HFFc6 (cell line): ENCODE results near the gene ADARB1. TPM values are rescaled to one million over a fixed set of nuclear protein-coding genes. Genes with fewer than 3 reads are reported as not detected.

Experiments
- DNase-seq: peaks from one replicate; pipeline ENCODE4 v3.0.0-alpha.2; 2018
- H3K27ac Mint-ChIP-seq: 2 replicates; pipeline ENCODE4 v1.8.0; 2020; ENCODE audit warnings: mild to moderate bottlenecking, mixed read lengths
- H3K27me3 Mint-ChIP-seq: 2 replicates; pipeline ENCODE4 v1.8.0; 2021; ENCODE audit warnings: mild to moderate bottlenecking, moderate library complexity, mixed read lengths; ENCODE audit not compliant: insufficient read depth
- H3K36me3 Mint-ChIP-seq: 2 replicates; pipeline ENCODE4 v1.8.0; 2021; ENCODE audit warnings: low read depth, mixed read lengths
- H3K4me1 Mint-ChIP-seq: 2 replicates; pipeline ENCODE4 v1.8.0; 2020; ENCODE audit warnings: low read depth, mixed read lengths
- H3K4me3 Mint-ChIP-seq: 2 replicates; pipeline ENCODE4 v1.8.0; 2020; ENCODE audit warnings: mild to moderate bottlenecking, moderate library complexity, mixed read lengths
- H3K9me3 Mint-ChIP-seq: 2 replicates; pipeline ENCODE4 v1.8.0; 2020; ENCODE audit warnings: mild to moderate bottlenecking, mixed read lengths
- CTCF ChIP-seq: fragments of 200-600 bp; sonication (generic); IDR thresholded peaks from 2 replicates; pipeline ENCODE4 v1.5.0; 2021; ENCODE audit warnings: antibody characterized with exemption, mild to moderate bottlenecking
- total RNA-seq, 6 experiments: library from RNA; stranded (reverse); fragmentation: NEBNext Ultra II Directional; extraction: Animal tissue kit (Norgen Biotek cat#: 25700); gene quantifications; 2 replicates in 1 of 6; 3 replicates in 5 of 6; pipeline ENCODE4 v1.2.3, GENCODE V29; 2021

ADARB1 gene
- total RNA-seq, 6 experiments from 2014 or later: 1.7 to 3.2 (median 2.2) TPM

GRCh38 chr21:45051580-45052434, 22.6 kb upstream of the ADARB1 start:
- H3K4me3 Mint-ChIP-seq: no peak overlapping the region; the same call in 1 of the 2 replicates
- no peak for TF ChIP-seq CTCF
- no peak overlapping the region for H3K27ac Mint-ChIP-seq
- peaks cover 14% of the 10 kb centered on the region for H3K36me3 Mint-ChIP-seq
- no peak for DNase-seq
- peaks cover 16% of the 10 kb centered on the region for H3K9me3 Mint-ChIP-seq
- peaks cover 25% of the 10 kb centered on the region for H3K4me1 Mint-ChIP-seq
- H3K27me3 Mint-ChIP-seq: peaks cover 53% of the 10 kb centered on the region

GRCh38 chr21:45052960-45053359, 21.4 kb upstream of the ADARB1 start:
- H3K27me3 Mint-ChIP-seq: peaks cover 56% of the 10 kb centered on the region
- no peak overlapping the region for H3K27ac Mint-ChIP-seq
- no peak overlapping the region for H3K4me3 Mint-ChIP-seq
- DNase-seq: no peak
- H3K4me1 Mint-ChIP-seq: peaks cover 25% of the 10 kb centered on the region
- peaks cover 3% of the 10 kb centered on the region; the same call in 1 of the 2 replicates for H3K36me3 Mint-ChIP-seq
- H3K9me3 Mint-ChIP-seq: peaks cover 4% of the 10 kb centered on the region
- TF ChIP-seq CTCF: no peak

GRCh38 chr21:45053561-45054226, 20.7 kb upstream of the ADARB1 start:
- H3K4me1 Mint-ChIP-seq: peaks cover 25% of the 10 kb centered on the region
- no peaks in the 10 kb centered on the region for H3K36me3 Mint-ChIP-seq
- H3K27me3 Mint-ChIP-seq: peaks cover 52% of the 10 kb centered on the region
- H3K4me3 Mint-ChIP-seq: no peak overlapping the region
- no peaks in the 10 kb centered on the region for H3K9me3 Mint-ChIP-seq
- no peak for DNase-seq
- TF ChIP-seq CTCF: no peak
- H3K27ac Mint-ChIP-seq: no peak overlapping the region

GRCh38 chr21:45054227-45054926, 20.0 kb upstream of the ADARB1 start:
- Mint-ChIP-seq H3K27ac (no peak overlapping the region), H3K4me3 (no peak overlapping the region), H3K36me3 (no peaks in the 10 kb centered on the region), H3K27me3 (peaks cover 50% of the 10 kb centered on the region), H3K4me1 (peaks cover 25% of the 10 kb centered on the region), H3K9me3 (no peaks in the 10 kb centered on the region)
- no peak for TF ChIP-seq CTCF
- DNase-seq: no peak

GRCh38 chr21:45054927-45055612, 19.3 kb upstream of the ADARB1 start:
- peaks cover 48% of the 10 kb centered on the region for H3K27me3 Mint-ChIP-seq
- peaks cover 23% of the 10 kb centered on the region for H3K4me1 Mint-ChIP-seq
- no peak for TF ChIP-seq CTCF
- H3K4me3 Mint-ChIP-seq: no peak overlapping the region
- H3K36me3 Mint-ChIP-seq: no peaks in the 10 kb centered on the region
- no peaks in the 10 kb centered on the region for H3K9me3 Mint-ChIP-seq
- DNase-seq: no peak
- H3K27ac Mint-ChIP-seq: no peak overlapping the region
